Mammary epithelial cell (primary cell): ENCODE data around the gene RABGAP1L.

ENCODE experiments used
- CTCF ChIP-seq, 2 donors: IDR thresholded peaks in 1 of 2; conservative IDR thresholded peaks in 1 of 2; 2 replicates each; pipeline ENCODE4 v1.5.1; 2011 to 2012; ENCODE audit warnings: inconsistent platforms in 2 of 2, low read length in 2 of 2, mild to moderate bottlenecking in 2 of 2, control low read depth in 1 of 2, low read depth in 1 of 2; ENCODE audit not compliant: insufficient read depth in 1 of 2; ENCODE audit errors: extremely low read depth in 1 of 2
- EZH2 ChIP-seq: IDR thresholded peaks from 2 replicates; pipeline ENCODE4 v1.6.1; 2012; ENCODE audit warnings: low read length, inconsistent platforms, borderline replicate concordance

- TF ChIP-seq EZH2 (no peak), CTCF (conservative IDR thresholded peaks at IDR 0.05 in 1 of 2, IDR thresholded peaks at IDR 0.05 in 1 of 2; ENCODE audit: extremely low read depth in 1 of 2, insufficient read depth in 1 of 2, low read depth in 1 of 2, low read length in 2 of 2) (no peak)
Measured at GRCh38 chr1:174626031-174627025, 467.0 kb downstream of the RABGAP1L start.
